ENCODE measurements around the gene ADK. TPM values are rescaled to one million over a fixed set of nuclear protein-coding genes. Genes with fewer than 3 reads are reported as not detected.

Gene ADK
- total and polyA plus RNA-seq, 8 donors: 44.8 to 68.6 (median 57.5) TPM

- H3K9me3 ChIP-seq: peaks cover 0 to 6% of the 10 kb centered on the region in 2 donors
- DNase-seq (no peak), ATAC-seq (no peak)
- H3K27ac ChIP-seq: no peak overlapping the region
- H3K4me1 ChIP-seq: no peaks in the 10 kb centered on the region
- intact Hi-C loops (cut with DNase I): no loop called here
- peaks cover 0 to 17% of the 10 kb centered on the region in 2 donors for H3K36me3 ChIP-seq
- no peak overlapping the region for H3K4me3 ChIP-seq
- no peak for TF ChIP-seq CTCF (IDR thresholded peaks at IDR 0.05)
- H3K27me3 ChIP-seq: no peaks in the 10 kb centered on the region
Observed at GRCh38 chr10:74677951-74678350, 526.9 kb downstream of the ADK start.

GRCh38 chr10:74681917-74682627 lies 531.1 kb downstream of the ADK start:
- TF ChIP-seq CTCF (IDR thresholded peaks at IDR 0.05): no peak
- intact Hi-C loops (cut with DNase I): no loop called here
- no peaks in the 10 kb centered on the region for H3K9me3 ChIP-seq
- ATAC-seq (no peak), DNase-seq (no peak)
- no peaks in the 10 kb centered on the region for H3K27me3 ChIP-seq
- no peak overlapping the region for H3K27ac ChIP-seq
- H3K4me3 ChIP-seq: no peak overlapping the region
- H3K4me1 ChIP-seq: no peaks in the 10 kb centered on the region
- H3K36me3 ChIP-seq: peaks cover 0 to 4% of the 10 kb centered on the region in 2 donors

GRCh38 chr10:74683067-74683466 lies 532.0 kb downstream of the ADK start:
- ATAC-seq: no peak
- intact Hi-C loops (cut with DNase I): no loop called here
- Histone ChIP-seq H3K27ac (no peak overlapping the region), H3K4me1 (no peaks in the 10 kb centered on the region), H3K4me3 (no peak overlapping the region), H3K27me3 (no peaks in the 10 kb centered on the region), H3K9me3 (no peaks in the 10 kb centered on the region), H3K36me3 (peaks cover 0 to 4% of the 10 kb centered on the region in 2 donors)
- no peak for DNase-seq
- TF ChIP-seq CTCF (IDR thresholded peaks at IDR 0.05): no peak

- Histone ChIP-seq H3K4me3 (no peak overlapping the region), H3K27me3 (no peaks in the 10 kb centered on the region), H3K4me1 (no peaks in the 10 kb centered on the region), H3K36me3 (peaks cover 0 to 4% of the 10 kb centered on the region in 2 donors), H3K9me3 (no peaks in the 10 kb centered on the region), H3K27ac (no peak overlapping the region)
- no peak for ATAC-seq
- TF ChIP-seq CTCF (IDR thresholded peaks at IDR 0.05): no peak
- no peak for DNase-seq
- intact Hi-C loops (cut with DNase I): no loop called here
Observed at GRCh38 chr10:74683621-74684364, 532.8 kb downstream of the ADK start.

DNA sequence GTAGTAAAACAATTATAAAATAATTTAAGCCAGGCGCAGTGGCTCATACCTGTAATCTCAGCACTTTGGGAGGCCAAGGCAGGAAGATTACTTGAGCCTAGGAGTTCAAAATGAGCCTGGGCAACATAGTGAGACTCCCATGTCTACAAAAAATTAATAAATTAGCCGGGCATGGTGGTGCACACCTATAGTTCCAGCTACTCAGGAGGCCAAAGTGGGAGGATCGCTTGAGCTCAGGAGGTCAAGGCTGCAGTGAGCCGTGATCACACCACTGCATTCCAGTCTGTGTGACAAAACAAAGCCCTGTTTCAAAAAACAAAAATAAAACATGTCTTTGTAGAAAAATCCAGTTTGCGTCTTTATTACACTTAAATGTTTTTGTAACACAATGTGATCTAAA lies 533.4 kb downstream of the ADK start:
- Histone ChIP-seq H3K36me3 (peaks cover 0 to 4% of the 10 kb centered on the region in 2 donors), H3K9me3 (no peaks in the 10 kb centered on the region), H3K27me3 (no peaks in the 10 kb centered on the region), H3K4me1 (no peaks in the 10 kb centered on the region), H3K4me3 (no peak overlapping the region), H3K27ac (no peak overlapping the region)
- no peak for DNase-seq
- TF ChIP-seq CTCF (IDR thresholded peaks at IDR 0.05): no peak
- intact Hi-C loops (cut with DNase I): no loop called here
- ATAC-seq: no peak
